Gastrocnemius medialis (tissue), 4 donors: Measurements from ENCODE around the gene IMPDH1. TPM values are rescaled to one million over a fixed set of nuclear protein-coding genes. Genes with fewer than 3 reads are reported as not detected.

Experiments
- ATAC-seq, 2 donors: fragments of 150-250 bp; one replicate each; pipeline ENCODE4 v1.9.1; 2016
- DNase-seq, 2 donors: peaks; one replicate each; pipeline ENCODE4 v3.0.0-alpha.2; 2019
- H3K27ac ChIP-seq, 4 donors: fragments of 200-600 bp; sonication (generic); 1 replicate in 1 of 4; 2 replicates in 3 of 4; pipeline ENCODE4 v1.5.1; 2016 to 2018; ENCODE audit warnings: mild to moderate bottlenecking in 2 of 4, moderate library complexity in 1 of 4
- H3K27me3 ChIP-seq, 3 donors: fragments of 200-600 bp; sonication (generic) in 2 of 3; 1 replicate in 1 of 3; 2 replicates in 2 of 3; pipeline versions ENCODE4 v1.5.1 to v1.6.0; 2016 to 2019; ENCODE audit warnings: mild to moderate bottlenecking in 1 of 3, moderate library complexity in 1 of 3
- H3K36me3 ChIP-seq, 2 donors: fragments of 200-600 bp; sonication (generic) in 1 of 2; one replicate each; pipeline ENCODE4 v1.5.1; 2017 to 2018
- H3K4me1 ChIP-seq, 2 donors: fragments of 200-600 bp; sonication (generic) in 1 of 2; one replicate each; pipeline ENCODE4 v1.5.1; 2016 to 2017; ENCODE audit warnings: mild to moderate bottlenecking in 2 of 2
- H3K4me3 ChIP-seq, 4 donors: fragments of 200-600 bp; sonication (generic) in 3 of 4; 1 replicate in 1 of 4; 2 replicates in 3 of 4; pipeline ENCODE4 v1.5.1; 2016 to 2019; ENCODE audit warnings: mild to moderate bottlenecking in 2 of 4
- H3K9me3 ChIP-seq, 3 donors: fragments of 200-600 bp; sonication (generic) in 2 of 3; 1 replicate in 1 of 3; 2 replicates in 2 of 3; pipeline ENCODE4 v1.5.1; 2016 to 2019
- CTCF ChIP-seq, 5 experiments: fragments of 450-650 bp in 3 of 5; fragments of 200-600 bp in 2 of 5; sonication (generic) in 2 of 5; IDR thresholded peaks in 4 of 5; conservative IDR thresholded peaks in 1 of 5; 1 replicate in 4 of 5; 2 replicates in 1 of 5; pipeline ENCODE4 v1.5.1; 2016 to 2019; ENCODE audit warnings: antibody characterized with exemption in 5 of 5, mild to moderate bottlenecking in 3 of 5, moderate library complexity in 3 of 5
- POLR2A ChIP-seq, 2 donors: fragments of 450-650 bp; IDR thresholded peaks; one replicate each; pipeline ENCODE4 v1.6.1; 2017; ENCODE audit warnings: antibody characterized with exemption in 2 of 2, mild to moderate bottlenecking in 2 of 2, moderate library complexity in 2 of 2
- in situ Hi-C, 4 donors: fragments of 200-750 bp; cut with MboI; loops; one replicate each; pipeline versions ENCODE4 v1.15.0 to v1.8.0; 2017; ENCODE audit warnings: low sequenced_read_pairs in 4 of 4
- intact Hi-C: fragments of 100-400 bp; cut with DNase I; formaldehyde crosslinking; loops from one replicate; pipeline ENCODE4 v1.15.1; 2023; ENCODE audit warnings: low total_unique reads
- total RNA-seq, 4 donors: library from RNA; depleted of rRNA; stranded (reverse); fragments of >200 nt; gene quantifications; one replicate each; pipeline versions ENCODE4 v1.1.0 to v1.2.3, GENCODE V29; 2016

The IMPDH1 gene
- total RNA-seq, 4 donors from 2014 or later = 4.0 to 7.1 (median 4.9) TPM

- H3K4me1 ChIP-seq = no peaks in the 10 kb centered on the region
- no peak for ATAC-seq
- H3K9me3 ChIP-seq = no peaks in the 10 kb centered on the region
- no peak overlapping the region for H3K27ac ChIP-seq
- in situ Hi-C loops = no loop called here
- no peaks in the 10 kb centered on the region for H3K27me3 ChIP-seq
- intact Hi-C loops = no loop called here
- peaks cover 0 to 14% of the 10 kb centered on the region in 2 donors for H3K36me3 ChIP-seq
- H3K4me3 ChIP-seq = no peak overlapping the region
- no peak for DNase-seq
- TF ChIP-seq POLR2A (IDR thresholded peaks at IDR 0.05) (no peak), CTCF (IDR thresholded peaks at IDR 0.05 in 4 of 5, conservative IDR thresholded peaks at IDR 0.05 in 1 of 5) (no peak)
Observed at GRCh38 chr7:128393526-128394330, 16.1 kb downstream of the IMPDH1 start.

- Histone ChIP-seq H3K27ac (no peak overlapping the region), H3K36me3 (peaks cover 0 to 7% of the 10 kb centered on the region in 2 donors), H3K4me1 (no peaks in the 10 kb centered on the region), H3K4me3 (no peak overlapping the region), H3K27me3 (no peaks in the 10 kb centered on the region), H3K9me3 (no peaks in the 10 kb centered on the region)
- intact Hi-C loops = no loop called here
- ATAC-seq (no peak), DNase-seq (no peak)
- no peak for TF ChIP-seq POLR2A (IDR thresholded peaks at IDR 0.05)
- TF ChIP-seq CTCF (IDR thresholded peaks at IDR 0.05 in 4 of 5, conservative IDR thresholded peaks at IDR 0.05 in 1 of 5) = no peak
- in situ Hi-C loops = no loop called here
Observed at GRCh38 chr7:128392446-128393327, 17.1 kb downstream of the IMPDH1 start.

- intact Hi-C loops (no loop called here), in situ Hi-C loops (no loop called here)
- Histone ChIP-seq H3K4me1 (no peaks in the 10 kb centered on the region), H3K36me3 (no peaks in the 10 kb centered on the region), H3K9me3 (no peaks in the 10 kb centered on the region), H3K4me3 (no peak overlapping the region), H3K27me3 (no peaks in the 10 kb centered on the region), H3K27ac (no peak overlapping the region)
- TF ChIP-seq CTCF (IDR thresholded peaks at IDR 0.05 in 4 of 5, conservative IDR thresholded peaks at IDR 0.05 in 1 of 5) = no peak
- TF ChIP-seq POLR2A (IDR thresholded peaks at IDR 0.05) = no peak
- ATAC-seq = no peak
- no peak for DNase-seq
Observed at GRCh38 chr7:128391805-128392204, 18.0 kb downstream of the IMPDH1 start.

- Histone ChIP-seq H3K4me1 (no peaks in the 10 kb centered on the region), H3K27ac (no peak overlapping the region), H3K36me3 (no peaks in the 10 kb centered on the region), H3K27me3 (no peaks in the 10 kb centered on the region), H3K9me3 (no peaks in the 10 kb centered on the region), H3K4me3 (no peak overlapping the region)
- intact Hi-C loops = no loop called here
- TF ChIP-seq POLR2A (IDR thresholded peaks at IDR 0.05) (no peak), CTCF (IDR thresholded peaks at IDR 0.05 in 4 of 5, conservative IDR thresholded peaks at IDR 0.05 in 1 of 5) (no peak)
- in situ Hi-C loops = no loop called here
- ATAC-seq (no peak), DNase-seq (no peak)
Observed at GRCh38 chr7:128390871-128391565, 18.8 kb downstream of the IMPDH1 start.
